Spinal cord (tissue), 10 donors: Measurements from ENCODE around the gene ESRP2. TPM values are rescaled to one million over a fixed set of nuclear protein-coding genes. Genes with fewer than 3 reads are reported as not detected.

Experiments
- DNase-seq, 6 donors: peaks; one replicate each; pipeline versions ENCODE4 v3.0.0 to v3.0.0-alpha.2; 2013 to 2015; ENCODE audit warnings: low spot score in 6 of 6, low read depth in 4 of 6
- H3K27ac ChIP-seq: one replicate; pipeline ENCODE4 v1.5.1; 2013; ENCODE audit warnings: low read depth, low read length, control low read depth
- H3K27me3 ChIP-seq: one replicate; pipeline ENCODE4 v1.6.1; 2013; ENCODE audit warnings: low read length; ENCODE audit not compliant: control insufficient read depth, insufficient read depth
- H3K36me3 ChIP-seq: one replicate; pipeline ENCODE4 v1.6.1; 2013; ENCODE audit warnings: low read length; ENCODE audit not compliant: control insufficient read depth, insufficient read depth
- H3K4me1 ChIP-seq: one replicate; pipeline ENCODE4 v1.6.1; 2013; ENCODE audit warnings: low read length; ENCODE audit not compliant: control insufficient read depth, insufficient read depth
- H3K4me3 ChIP-seq: one replicate; pipeline ENCODE4 v1.5.1; 2013; ENCODE audit warnings: low read depth, low read length, control low read depth
- H3K9me3 ChIP-seq: one replicate; pipeline ENCODE4 v1.6.1; 2013; ENCODE audit warnings: low read length; ENCODE audit not compliant: control insufficient read depth, insufficient read depth
- WGBS: methylation state at CpG from one replicate; pipeline ENCODE4 v1.1.5; 2013; ENCODE audit warnings: missing lambda C conversion rate; ENCODE audit not compliant: insufficient coverage; 5-methylcytosine and 5-hydroxymethylcytosine counted together
- polyA plus RNA-seq, 2 donors: library from polyadenylated mRNA; unstranded; fragments of 120-200 nt; gene quantifications; one replicate each; pipeline ENCODE4 v1.2.1, GENCODE V29; 2013; ENCODE audit not compliant: insufficient read length in 2 of 2
- total RNA-seq, 2 donors: library from RNA; depleted of rRNA in 1 of 2; stranded (reverse); fragments of 120-200 nt in 1 of 2; fragments of >200 nt in 1 of 2; gene quantifications; one replicate each; pipeline versions ENCODE4 v1.2.3 to v1.2.4, GENCODE V29; 2013 to 2014
- donor health status: healthy.

The ESRP2 gene
- total and polyA plus RNA-seq, 4 donors = 0.27 to 1.2 (median 0.44) TPM

DNA sequence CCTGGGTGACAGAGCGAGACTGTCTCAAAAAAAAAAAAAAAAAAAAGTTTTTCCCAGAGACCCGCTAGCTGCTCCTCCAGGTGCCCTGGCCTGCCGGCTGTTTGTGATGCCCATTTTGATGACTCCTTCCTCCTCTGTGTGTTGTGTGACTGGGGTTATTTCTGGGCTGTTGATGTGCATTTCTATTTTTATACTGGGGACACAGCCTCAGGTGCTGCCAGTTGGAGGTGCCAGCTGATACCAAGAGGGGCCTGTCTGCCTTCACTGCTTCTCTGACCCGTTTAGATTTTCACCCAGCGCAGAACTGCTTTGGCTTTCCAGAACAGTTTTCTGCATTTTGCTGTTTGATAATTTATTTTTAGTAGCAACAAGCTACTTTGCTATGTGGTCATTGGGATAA is 15.9 kb upstream of the ESRP2 start:
- H3K36me3 ChIP-seq = peaks cover 80% of the 10 kb centered on the region
- peaks cover 5% of the 10 kb centered on the region for H3K4me1 ChIP-seq
- no peaks in the 10 kb centered on the region for H3K9me3 ChIP-seq
- 93% methylated on average over 3 of the region's 5 CpGs for WGBS
- H3K4me3 ChIP-seq = no peak overlapping the region
- no peak overlapping the region for H3K27ac ChIP-seq
- H3K27me3 ChIP-seq = no peaks in the 10 kb centered on the region
- no peak for DNase-seq

- Histone ChIP-seq H3K27ac (no peak overlapping the region), H3K36me3 (peaks cover 74% of the 10 kb centered on the region), H3K4me1 (peaks cover 14% of the 10 kb centered on the region), H3K4me3 (no peak overlapping the region), H3K27me3 (no peaks in the 10 kb centered on the region), H3K9me3 (no peaks in the 10 kb centered on the region)
- DNase-seq = no peak
- 95% methylated on average over 5 of the region's 6 CpGs for WGBS
These were observed 15.0 kb upstream of the ESRP2 start for GRCh38 chr16:68250951-68251350.

- 87% methylated on average over 3 of the region's 4 CpGs for WGBS
- no peak for DNase-seq
- no peak overlapping the region for H3K4me3 ChIP-seq
- no peaks in the 10 kb centered on the region for H3K27me3 ChIP-seq
- peaks cover 25% of the 10 kb centered on the region for H3K4me1 ChIP-seq
- H3K36me3 ChIP-seq = peaks cover 58% of the 10 kb centered on the region
- H3K9me3 ChIP-seq = no peaks in the 10 kb centered on the region
- H3K27ac ChIP-seq = no peak overlapping the region
These were observed 13.4 kb upstream of the ESRP2 start for GRCh38 chr16:68249371-68249770.

- Histone ChIP-seq H3K27ac (no peak overlapping the region), H3K27me3 (no peaks in the 10 kb centered on the region), H3K4me3 (no peak overlapping the region), H3K36me3 (peaks cover 45% of the 10 kb centered on the region), H3K9me3 (no peaks in the 10 kb centered on the region), H3K4me1 (peaks cover 28% of the 10 kb centered on the region)
- DNase-seq = no peak
- 68% methylated on average over 3 of the region's 4 CpGs for WGBS
These were observed 12.0 kb upstream of the ESRP2 start for GRCh38 chr16:68247932-68248331.

- DNase-seq = no peak
- Histone ChIP-seq H3K9me3 (no peaks in the 10 kb centered on the region), H3K27me3 (no peaks in the 10 kb centered on the region), H3K36me3 (peaks cover 41% of the 10 kb centered on the region), H3K27ac (no peak overlapping the region), H3K4me1 (peaks cover 28% of the 10 kb centered on the region), H3K4me3 (no peak overlapping the region)
- WGBS = 93% methylated on average over 4 of the region's 4 CpGs
These were observed 11.5 kb upstream of the ESRP2 start for GRCh38 chr16:68247400-68247799.

DNA sequence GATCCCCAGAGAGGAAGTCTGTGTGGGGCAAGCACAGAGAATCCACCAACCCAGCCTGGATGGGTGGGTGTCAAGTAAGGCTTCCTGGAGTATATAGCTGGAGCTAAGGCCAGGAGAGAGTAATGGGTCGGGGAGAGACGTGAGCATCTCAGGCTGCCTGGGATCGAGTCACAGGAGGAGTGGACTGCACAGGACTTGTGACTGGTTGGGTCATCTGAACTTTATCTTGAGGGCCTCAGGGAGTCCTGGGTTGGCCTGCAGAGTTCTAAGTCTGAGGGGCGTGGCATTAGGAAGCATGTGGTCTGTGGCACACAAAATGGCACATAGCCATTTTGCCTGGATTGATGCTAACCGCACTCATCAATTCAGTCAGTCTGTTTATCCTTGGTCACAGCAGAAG is 10.7 kb upstream of the ESRP2 start:
- DNase-seq = no peak
- Histone ChIP-seq H3K27ac (no peak overlapping the region), H3K4me3 (peak overlapping the region; percentile 1), H3K4me1 (peaks cover 28% of the 10 kb centered on the region), H3K9me3 (no peaks in the 10 kb centered on the region), H3K27me3 (no peaks in the 10 kb centered on the region), H3K36me3 (peaks cover 36% of the 10 kb centered on the region)
- WGBS = 81% methylated on average over 5 of the region's 5 CpGs

DNA sequence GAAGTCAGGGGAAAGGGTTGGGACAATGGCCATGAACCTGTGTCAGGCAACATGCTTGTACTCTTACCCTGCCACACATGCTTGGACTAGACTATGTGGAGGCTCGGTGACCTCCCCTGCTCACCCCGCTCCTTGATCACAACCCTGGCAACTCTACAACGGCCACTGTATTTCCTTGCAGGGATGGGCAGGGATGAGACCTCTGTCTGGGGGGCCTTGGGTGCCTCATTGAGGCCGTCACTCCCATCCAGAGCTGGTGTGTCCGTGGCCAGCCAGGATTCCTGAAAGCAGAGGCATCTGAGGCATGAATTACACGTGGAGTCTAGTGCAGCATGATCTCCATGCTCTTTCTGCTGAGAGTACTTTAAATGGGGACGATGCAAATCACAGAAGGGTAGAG is 10.2 kb upstream of the ESRP2 start:
- 84% methylated on average over 7 of the region's 7 CpGs for WGBS
- no peak overlapping the region for H3K27ac ChIP-seq

GRCh38 chr16:68244903-68245853 is 9.3 kb upstream of the ESRP2 start, which contains the start of gene PLA2G15:
Gene PLA2G15 (plus strand): TSS chr16:68245373. CDS start chr16:68245427, 54 bp downstream.
- Histone ChIP-seq H3K27ac (no peak within 1 kb of the TSS), H3K9me3 (no peaks in the 10 kb centered on the region), H3K4me1 (peaks cover 28% of the 10 kb centered on the region), H3K4me3 (peak within 1 kb of the TSS; percentile 94), H3K27me3 (no peaks in the 10 kb centered on the region), H3K36me3 (peaks cover 26% of the 10 kb centered on the region)
- WGBS = under 1% methylated on average over 66 of the region's 75 CpGs
- peak; percentile 84 to 99 (median 94) for DNase-seq

More for the DNA sequence above, 10.2 kb upstream of the ESRP2 start:
- no peak for DNase-seq
- Histone ChIP-seq H3K4me3 (peak overlapping the region; percentile 94), H3K4me1 (peaks cover 28% of the 10 kb centered on the region), H3K36me3 (peaks cover 33% of the 10 kb centered on the region), H3K27me3 (no peaks in the 10 kb centered on the region), H3K9me3 (no peaks in the 10 kb centered on the region)

DNA sequence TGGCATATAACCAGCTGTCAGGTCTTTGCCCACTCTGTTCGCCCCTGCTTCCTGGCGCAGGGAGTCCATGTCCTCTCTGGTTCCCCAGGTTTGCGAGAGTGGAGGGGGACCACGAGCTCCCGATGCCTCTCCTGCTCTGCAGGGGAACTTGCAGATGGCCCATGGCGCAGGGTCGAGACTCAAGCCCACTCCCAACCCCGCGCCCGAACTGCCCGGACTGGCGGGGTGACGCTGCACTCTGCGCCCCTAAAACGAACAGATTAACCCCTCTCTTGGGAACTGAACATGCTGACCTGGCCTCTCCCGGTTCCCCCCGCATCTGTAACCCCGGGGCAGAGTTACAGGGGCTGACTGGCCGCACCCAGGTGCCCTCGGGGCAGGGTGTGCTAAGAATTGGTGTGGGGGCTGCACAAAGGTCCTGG is 8.6 kb upstream of the ESRP2 start:
- Histone ChIP-seq H3K4me3 (peak overlapping the region; percentile 94), H3K27me3 (no peaks in the 10 kb centered on the region), H3K36me3 (peaks cover 19% of the 10 kb centered on the region), H3K4me1 (peaks cover 33% of the 10 kb centered on the region), H3K9me3 (no peaks in the 10 kb centered on the region), H3K27ac (no peak overlapping the region)
- no peak for DNase-seq
- WGBS = 3% methylated on average over 20 of the region's 20 CpGs
